Measurements from ENCODE around the gene ZNF630.
"Not testable (repeated sequence)": the region's sequence is repeated elsewhere in the genome, so short reads cannot be mapped to it uniquely, and the experiment has no call there.

GRCh38 chrX:48030641-48031173, 40.7 kb downstream of the ZNF630 start:
- TF ChIP-seq CTCF, POLR2A (IDR thresholded peaks at IDR 0.05): not testable (repeated sequence)
